GM12878 (cell line): ENCODE results near the gene TMEM151A. TPM values are rescaled to one million over a fixed set of nuclear protein-coding genes. Genes with fewer than 3 reads are reported as not detected.

ENCODE experiments used
- ATAC-seq: fragments of 200-7000 bp; cut with Tn5 transposase; 3 replicates; pipeline ENCODE4 v1.9.1; 2020; ENCODE audit warnings: mild to moderate bottlenecking, moderate library complexity
- BruUV-seq: library from RNA; stranded (reverse); fragments of 400-500 nt; replicated peaks from 2 replicates; lab custom pipeline; 2021; lab: Mats Ljungman, UMichigan
- CTCF ChIA-PET: fragments of 300-600 bp; sonication (Branson Sonifier 250); formaldehyde crosslinking; extraction: SDS; loops from one replicate; lab custom pipeline; 2021; ENCODE audit warnings: inconsistent platforms; lab: Yijun Ruan, JAX
- POLR2A ChIA-PET: fragments of 350-600 bp; formaldehyde crosslinking; extraction: SDS; loops from one replicate; lab custom pipeline; 2021; ENCODE audit warnings: inconsistent platforms; lab: Charles Lee
- RAD21 ChIA-PET: fragments of 300-600 bp; sonication (Branson Sonifier 250); formaldehyde crosslinking; loops from one replicate; lab custom pipeline; 2023; ENCODE audit warnings: antibody characterized with exemption; ENCODE audit not compliant: unreplicated experiment; lab: Charles Lee
- SMC1A ChIA-PET: fragments of 300-600 bp; sonication (Branson Sonifier 250); formaldehyde crosslinking; loops from one replicate; lab custom pipeline; 2023; ENCODE audit not compliant: unreplicated experiment, uncharacterized antibody; lab: Charles Lee
- DNase-seq: peaks from one replicate; pipeline ENCODE4 v3.0.0-alpha.2; 2011; ENCODE audit warnings: low read depth, low spot score
- FAIRE-seq: peaks from 3 replicates; lab custom pipeline; 2011; peaks lifted over from hg19 to GRCh38; lab: Jason Lieb, UNC
- H2AFZ ChIP-seq: 2 replicates; pipeline ENCODE4 v1.6.0; 2011; ENCODE audit warnings: low read depth, low read length, control low read depth; ENCODE audit not compliant: control insufficient read depth
- H3K27ac ChIP-seq: 2 replicates; pipeline ENCODE4 v1.5.1; 2011; ENCODE audit warnings: control low read depth; ENCODE audit not compliant: control insufficient read depth, insufficient read depth
- H3K27me3 ChIP-seq, 2 experiments: replicated peaks in 1 of 2; 2 replicates each; pipeline versions ENCODE4 v1.6.0 to v1.6.1; 2011; ENCODE audit warnings: low read length in 1 of 2; ENCODE audit not compliant: control insufficient read depth in 2 of 2, insufficient read depth in 2 of 2
- H3K36me3 ChIP-seq, 2 experiments: 2 replicates each; pipeline ENCODE4 v1.5.1; 2011; ENCODE audit warnings: low read length in 1 of 2; ENCODE audit not compliant: control insufficient read depth in 2 of 2, insufficient read depth in 2 of 2
- H3K4me1 ChIP-seq: 2 replicates; pipeline ENCODE4 v1.6.1; 2011; ENCODE audit warnings: mild to moderate bottlenecking, low read length, moderate library complexity, mixed read lengths; ENCODE audit not compliant: control insufficient read depth, insufficient read depth
- H3K4me2 ChIP-seq: 2 replicates; pipeline ENCODE4 v1.6.0; 2011; ENCODE audit warnings: control low read depth; ENCODE audit not compliant: control insufficient read depth, insufficient read depth
- H3K4me3 ChIP-seq: fragments of 200-600 bp; sonication (generic); 2 replicates; pipeline ENCODE4 v1.5.1; 2016
- H3K79me2 ChIP-seq: 2 replicates; pipeline ENCODE4 v1.6.0; 2011; ENCODE audit warnings: low read length; ENCODE audit not compliant: control insufficient read depth, insufficient read depth
- H3K9ac ChIP-seq: 2 replicates; pipeline ENCODE4 v1.8.0; 2011; ENCODE audit warnings: low read length, control low read depth, mixed read lengths; ENCODE audit not compliant: control insufficient read depth, insufficient read depth
- H3K9me3 ChIP-seq: replicated peaks from 3 replicates; pipeline ENCODE4 v1.5.1; 2011; ENCODE audit warnings: mild to moderate bottlenecking, low read length; ENCODE audit not compliant: control insufficient read depth, insufficient read depth
- H4K20me1 ChIP-seq: 2 replicates; pipeline ENCODE4 v1.6.0; 2011; ENCODE audit not compliant: control insufficient read depth, insufficient read depth
- BACH1 ChIP-seq: fragments of 450-650 bp; IDR thresholded peaks from 2 replicates; pipeline ENCODE4 v1.6.1; 2017; ENCODE audit warnings: mild to moderate bottlenecking, borderline replicate concordance
- BHLHE40 ChIP-seq, 2 experiments: fragments of 450-650 bp in 1 of 2; IDR thresholded peaks; 2 replicates each; pipeline ENCODE4 v1.6.1; 2011 to 2017; ENCODE audit warnings: low read depth in 2 of 2, borderline replicate concordance in 1 of 2, improper control_type of control experiment in 1 of 2, low read length in 1 of 2, mild to moderate bottlenecking in 1 of 2
- CBX5 ChIP-seq: sonication (generic); IDR thresholded peaks from 2 replicates; pipeline ENCODE4 v1.6.1; 2016; ENCODE audit warnings: low read depth, moderate library complexity, mild to moderate bottlenecking, inconsistent platforms
- FOXK2 ChIP-seq: fragments of 450-650 bp; IDR thresholded peaks from 2 replicates; pipeline ENCODE4 v1.6.1; 2017; ENCODE audit warnings: mild to moderate bottlenecking, moderate library complexity
- IKZF1 ChIP-seq: fragments of 450-650 bp; conservative IDR thresholded peaks from 2 replicates; pipeline ENCODE4 v1.6.1; 2017; ENCODE audit warnings: antibody characterized with exemption, mild to moderate bottlenecking
- IKZF2 ChIP-seq, 2 experiments: fragments of 450-650 bp; IDR thresholded peaks; 2 replicates each; pipeline ENCODE4 v1.6.1; 2017; ENCODE audit warnings: mild to moderate bottlenecking in 2 of 2, moderate library complexity in 2 of 2
- LARP7 ChIP-seq: fragments of 450-650 bp; IDR thresholded peaks from 2 replicates; pipeline ENCODE4 v1.6.1; 2017; ENCODE audit warnings: mild to moderate bottlenecking
- POLR2A ChIP-seq: IDR thresholded peaks from 2 replicates; pipeline ENCODE4 v1.6.1; 2011; ENCODE audit warnings: low read depth, mild to moderate bottlenecking, low read length
- TAF1 ChIP-seq: IDR thresholded peaks from 2 replicates; pipeline ENCODE4 v1.6.1; 2011; ENCODE audit warnings: mild to moderate bottlenecking, low read depth, low read length, borderline replicate concordance
- ZNF592 ChIP-seq: fragments of 450-650 bp; IDR thresholded peaks from 2 replicates; pipeline ENCODE4 v1.6.1; 2017; ENCODE audit warnings: mild to moderate bottlenecking, moderate library complexity
- WGBS: methylation state at CpG from one replicate; pipeline ENCODE4 v1.1.6; 2016; ENCODE audit warnings: low lambda C conversion rate; ENCODE audit not compliant: insufficient replicate concordance, insufficient coverage; ENCODE audit errors: missing lambda C conversion rate; 5-methylcytosine and 5-hydroxymethylcytosine counted together
- in situ Hi-C: fragments of 300-500 bp; cut with MboI; formaldehyde crosslinking; loops from 9 replicates; pipeline ENCODE4 v1.14.3; 2018; ENCODE audit warnings: mixed read lengths
- intact Hi-C: fragments of 100-400 bp; cut with micrococcal nuclease; formaldehyde crosslinking; loops from one replicate; pipeline ENCODE4 v1.14.2; 2022; ENCODE audit not compliant: unreplicated experiment
- polyA plus RNA-seq, 11 experiments: library from polyadenylated mRNA; depleted of rRNA in 4 of 11; unstranded in 6 of 11; stranded (reverse) in 5 of 11; fragments of >200 nt; fragmentation: Nextera tagmentation in 4 of 11; fragmentation: Illumina TruSeq in 1 of 11; extraction: Ambion mirVana in 4 of 11; extraction: Trizol in 1 of 11; gene quantifications; 1 replicate in 1 of 11; 2 replicates in 10 of 11; pipeline versions ENCODE4 v1.2.1 to v1.2.3, GENCODE V29; 2011 to 2016; ENCODE audit warnings: inconsistent platforms in 2 of 11, missing spikeins in 2 of 11, low read depth in 1 of 11
- total RNA-seq, 4 experiments: library from RNA; depleted of rRNA in 3 of 4; stranded (reverse); fragments of >200 nt in 3 of 4; fragmentation: Illumina TruSeq in 1 of 4; extraction: Trizol in 1 of 4; gene quantifications; 2 replicates each; pipeline versions ENCODE4 v1.2.1 to v1.2.3, GENCODE V29; 2013 to 2021
- TF ChIP-seq, protein P1 (sequence below): fragments of 450-650 bp; IDR thresholded peaks from 2 replicates; pipeline ENCODE4 v1.6.1; 2016; ENCODE audit warnings: mild to moderate bottlenecking
- TF ChIP-seq, protein P2 (sequence below): fragments of 450-650 bp; conservative IDR thresholded peaks from 2 replicates; pipeline ENCODE4 v1.6.1; 2017; ENCODE audit warnings: mild to moderate bottlenecking, moderate library complexity

Gene TMEM151A
- total and polyA plus RNA-seq, 10 of the 15 experiments (the other 5 are each of a cell fraction or from before 2014, with no cell fraction given), result not detected

DNA sequence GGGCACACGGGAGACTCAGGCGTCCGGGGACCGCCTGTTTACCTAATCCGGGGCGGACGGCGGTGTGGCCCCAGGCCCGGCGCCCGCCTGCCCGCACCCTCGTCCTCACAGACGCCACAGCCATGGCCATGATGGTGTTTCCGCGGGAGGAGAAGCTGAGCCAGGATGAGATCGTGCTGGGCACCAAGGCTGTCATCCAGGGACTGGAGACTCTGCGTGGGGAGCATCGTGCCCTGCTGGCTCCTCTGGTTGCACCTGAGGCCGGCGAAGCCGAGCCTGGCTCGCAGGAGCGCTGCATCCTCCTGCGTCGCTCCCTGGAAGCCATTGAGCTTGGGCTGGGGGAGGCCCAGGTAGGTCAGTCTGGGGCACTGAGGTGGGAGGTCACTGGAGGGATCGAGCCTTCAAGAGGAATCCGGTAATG is 33.2 kb upstream of the TMEM151A start:
- DNase-seq (no peak), FAIRE-seq (no peak), ATAC-seq (no peak; the same call in 1 of the 3 replicates)
- Histone ChIP-seq H3K27ac (peak overlapping the region; percentile 95), H3K27me3 (no peaks in the 10 kb centered on the region), H3K9ac (peak overlapping the region; percentile 92), H4K20me1 (no peaks in the 10 kb centered on the region), H3K4me2 (peak overlapping the region; percentile 92), H3K4me3 (peak overlapping the region; percentile 81), H2AFZ (peak overlapping the region; percentile 84), H3K36me3 (peaks cover 11 to 20% of the 10 kb centered on the region in 2 experiments), H3K4me1 (peaks cover 7% of the 10 kb centered on the region), H3K9me3 (no peaks in the 10 kb centered on the region), H3K79me2 (peaks cover 19% of the 10 kb centered on the region)
- 0 out of 2 replicates have a peak, but pooled peaks have one; percentile 19 for TF ChIP-seq TAF1
- TF ChIP-seq FOXK2, result 0 out of 2 replicates have a peak, but pooled peaks have one; percentile 27
- 0 out of 2 replicates have a peak, but pooled peaks have one; percentile 61 for TF ChIP-seq BACH1
- TF ChIP-seq, protein P1, sequence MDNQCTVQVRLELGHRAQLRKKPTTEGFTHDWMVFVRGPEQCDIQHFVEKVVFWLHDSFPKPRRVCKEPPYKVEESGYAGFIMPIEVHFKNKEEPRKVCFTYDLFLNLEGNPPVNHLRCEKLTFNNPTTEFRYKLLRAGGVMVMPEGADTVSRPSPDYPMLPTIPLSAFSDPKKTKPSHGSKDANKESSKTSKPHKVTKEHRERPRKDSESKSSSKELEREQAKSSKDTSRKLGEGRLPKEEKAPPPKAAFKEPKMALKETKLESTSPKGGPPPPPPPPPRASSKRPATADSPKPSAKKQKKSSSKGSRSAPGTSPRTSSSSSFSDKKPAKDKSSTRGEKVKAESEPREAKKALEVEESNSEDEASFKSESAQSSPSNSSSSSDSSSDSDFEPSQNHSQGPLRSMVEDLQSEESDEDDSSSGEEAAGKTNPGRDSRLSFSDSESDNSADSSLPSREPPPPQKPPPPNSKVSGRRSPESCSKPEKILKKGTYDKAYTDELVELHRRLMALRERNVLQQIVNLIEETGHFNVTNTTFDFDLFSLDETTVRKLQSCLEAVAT, result peak; percentile 7; the same call in 1 of the 2 replicates
- TF ChIP-seq, protein P2, sequence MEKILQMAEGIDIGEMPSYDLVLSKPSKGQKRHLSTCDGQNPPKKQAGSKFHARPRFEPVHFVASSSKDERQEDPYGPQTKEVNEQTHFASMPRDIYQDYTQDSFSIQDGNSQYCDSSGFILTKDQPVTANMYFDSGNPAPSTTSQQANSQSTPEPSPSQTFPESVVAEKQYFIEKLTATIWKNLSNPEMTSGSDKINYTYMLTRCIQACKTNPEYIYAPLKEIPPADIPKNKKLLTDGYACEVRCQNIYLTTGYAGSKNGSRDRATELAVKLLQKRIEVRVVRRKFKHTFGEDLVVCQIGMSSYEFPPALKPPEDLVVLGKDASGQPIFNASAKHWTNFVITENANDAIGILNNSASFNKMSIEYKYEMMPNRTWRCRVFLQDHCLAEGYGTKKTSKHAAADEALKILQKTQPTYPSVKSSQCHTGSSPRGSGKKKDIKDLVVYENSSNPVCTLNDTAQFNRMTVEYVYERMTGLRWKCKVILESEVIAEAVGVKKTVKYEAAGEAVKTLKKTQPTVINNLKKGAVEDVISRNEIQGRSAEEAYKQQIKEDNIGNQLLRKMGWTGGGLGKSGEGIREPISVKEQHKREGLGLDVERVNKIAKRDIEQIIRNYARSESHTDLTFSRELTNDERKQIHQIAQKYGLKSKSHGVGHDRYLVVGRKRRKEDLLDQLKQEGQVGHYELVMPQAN, result no peak; the same call in 1 of the 2 replicates
- TF ChIP-seq IKZF2 (IDR thresholded peaks at IDR 0.05), result 0 out of 4 replicates have a peak, but pooled peaks of 1 of the 2 experiments have one; percentile 8
- TF ChIP-seq ZNF592, result no peak
- TF ChIP-seq POLR2A, result peak; percentile 51; the same call in 1 of the 2 replicates
- TF ChIP-seq LARP7, result peak; percentile 72; the same call in 1 of the 2 replicates
- 0 out of 2 replicates have a peak, but pooled peaks have one; percentile 3 for TF ChIP-seq IKZF1
- peak in 1 of 2 experiments; percentile 72; a peak in 1 of 4 replicates for TF ChIP-seq BHLHE40 (IDR thresholded peaks at IDR 0.05; ENCODE audit: borderline replicate concordance in 1 of 2, low read depth in 2 of 2, low read length in 1 of 2)
- TF ChIP-seq CBX5, result no peak
- intact Hi-C loops, result loop anchor here (2.0 kb wide), 1 partner anchor 122 kb away; no protein-coding TSS in a partner anchor
- BruUV-seq, result no TSS peak
- 12% methylated on average over 25 of the region's 28 CpGs for WGBS
- ChIA-PET SMC1A (interaction anchor here (1.0 to 1.4 kb wide), 2 partner anchors 10 to 36 kb away, joined by 3 to 5 read pairs; partner anchors contain the start of gene RAB1B), CTCF (interaction anchor here (0.7 to 2.3 kb wide), 11 partner anchors 12 to 374 kb away, joined by 3 to 11 read pairs (median 3); partner anchors contain the start of gene CNIH2), POLR2A (interaction anchor here (1.0 to 1.3 kb wide), 2 partner anchors 122 to 132 kb away, joined by 3 to 6 read pairs; no protein-coding TSS in a partner anchor), RAD21 (interaction anchor here (0.6 to 1.6 kb wide), 3 partner anchors 77 to 283 kb away, joined by 3 to 6 read pairs (median 4); no protein-coding TSS in a partner anchor)
- in situ Hi-C loops, result no loop called here
